ENCODE measurements around the gene MLH3. TPM values are rescaled to one million over a fixed set of nuclear protein-coding genes. Genes with fewer than 3 reads are reported as not detected.

MLH3 gene
- total and polyA plus RNA-seq, 4 donors: 5.8 to 29.7 (median 9.9) TPM

DNA sequence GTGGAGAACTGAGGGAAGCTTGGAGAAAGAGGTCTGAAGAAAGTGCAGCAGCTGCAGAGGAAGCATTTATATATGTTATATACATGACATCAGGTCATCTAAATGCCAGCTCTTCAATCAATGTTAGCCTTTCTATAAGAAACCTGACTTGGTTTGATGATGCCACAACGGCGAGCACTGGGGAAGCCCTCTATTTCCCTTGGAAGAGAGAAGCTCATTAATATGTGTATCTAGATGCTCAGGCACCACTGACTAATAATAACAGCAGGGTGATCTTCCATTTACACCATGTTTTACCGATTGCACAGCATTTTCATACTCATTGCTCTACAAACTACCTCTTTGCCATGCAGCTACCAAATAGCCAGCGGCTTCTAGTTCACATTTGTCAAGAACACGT lies 11.7 kb upstream of the MLH3 start:
- WGBS: 54% methylated on average over 5 of the region's 5 CpGs
- H3K27ac ChIP-seq (ENCODE audit: low read depth in 1 of 2, low read length in 2 of 2): no peak overlapping the region
- TF ChIP-seq TAF1 (conservative IDR thresholded peaks at IDR 0.05): no peak
- no peak for TF ChIP-seq HNF4G (IDR thresholded peaks at IDR 0.05)
- TF ChIP-seq CTCF (IDR thresholded peaks at IDR 0.05; ENCODE audit: low read depth, low read length, missing input control): no peak
- TF ChIP-seq YY1 (IDR thresholded peaks at IDR 0.05): no peak
- TF ChIP-seq RXRA (IDR thresholded peaks at IDR 0.05): no peak
- TF ChIP-seq JUND (IDR thresholded peaks at IDR 0.05): no peak
- no peak for TF ChIP-seq EGR1 (IDR thresholded peaks at IDR 0.05; ENCODE audit: low read depth in 2 of 2)
- TF ChIP-seq HNF4A (conservative IDR thresholded peaks at IDR 0.05): no peak
- H3K4me3 ChIP-seq (ENCODE audit: low read depth in 1 of 3, low read length in 3 of 3): peak overlapping the region in 2 of 3 donors; percentile 69 to 82
- H3K36me3 ChIP-seq (ENCODE audit: control insufficient read depth in 4 of 4, insufficient read depth in 3 of 4, low read depth in 1 of 4, low read length in 3 of 4): peaks cover 0 to 3% (median 0%) of the 10 kb centered on the region in 4 donors
- no peaks in the 10 kb centered on the region for H3K27me3 ChIP-seq (ENCODE audit: control insufficient read depth in 4 of 4, insufficient read depth in 4 of 4, low read length in 3 of 4)
- DNase-seq (ENCODE audit: low spot score): no peak
- peaks cover 3 to 10% (median 5%) of the 10 kb centered on the region in 4 donors for H3K4me1 ChIP-seq (ENCODE audit: control insufficient read depth in 4 of 4, insufficient read depth in 4 of 4, low read length in 3 of 4)
- no peak overlapping the region for H3K9ac ChIP-seq (ENCODE audit: low read depth in 1 of 2, low read length in 2 of 2)
- no peaks in the 10 kb centered on the region for H3K9me3 ChIP-seq (ENCODE audit: control insufficient read depth in 4 of 4, low read length in 3 of 4)

DNA sequence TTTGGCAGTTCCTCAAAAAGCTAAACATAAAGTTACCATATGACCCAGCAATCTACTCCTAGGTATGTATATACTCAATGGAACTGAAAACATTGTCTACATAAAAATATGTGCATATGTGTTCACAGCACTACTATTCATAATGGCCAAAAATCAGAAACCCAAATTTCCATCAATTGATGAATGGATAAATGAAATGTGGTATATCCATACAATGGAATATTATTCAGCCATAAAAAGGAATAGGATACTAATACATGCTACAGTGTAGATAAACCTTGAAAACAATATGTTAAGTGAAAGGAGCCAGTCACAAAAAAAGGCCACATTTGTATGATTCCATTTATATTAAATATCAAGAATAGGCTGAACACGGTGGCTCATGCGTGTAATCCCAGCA lies 9.2 kb upstream of the MLH3 start:
- DNase-seq (ENCODE audit: low spot score): no peak
- TF ChIP-seq, protein P1, sequence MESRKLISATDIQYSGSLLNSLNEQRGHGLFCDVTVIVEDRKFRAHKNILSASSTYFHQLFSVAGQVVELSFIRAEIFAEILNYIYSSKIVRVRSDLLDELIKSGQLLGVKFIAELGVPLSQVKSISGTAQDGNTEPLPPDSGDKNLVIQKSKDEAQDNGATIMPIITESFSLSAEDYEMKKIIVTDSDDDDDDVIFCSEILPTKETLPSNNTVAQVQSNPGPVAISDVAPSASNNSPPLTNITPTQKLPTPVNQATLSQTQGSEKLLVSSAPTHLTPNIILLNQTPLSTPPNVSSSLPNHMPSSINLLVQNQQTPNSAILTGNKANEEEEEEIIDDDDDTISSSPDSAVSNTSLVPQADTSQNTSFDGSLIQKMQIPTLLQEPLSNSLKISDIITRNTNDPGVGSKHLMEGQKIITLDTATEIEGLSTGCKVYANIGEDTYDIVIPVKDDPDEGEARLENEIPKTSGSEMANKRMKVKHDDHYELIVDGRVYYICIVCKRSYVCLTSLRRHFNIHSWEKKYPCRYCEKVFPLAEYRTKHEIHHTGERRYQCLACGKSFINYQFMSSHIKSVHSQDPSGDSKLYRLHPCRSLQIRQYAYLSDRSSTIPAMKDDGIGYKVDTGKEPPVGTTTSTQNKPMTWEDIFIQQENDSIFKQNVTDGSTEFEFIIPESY (IDR thresholded peaks at IDR 0.05): no peak
- no peak for TF ChIP-seq SP1 (IDR thresholded peaks at IDR 0.05)
- TF ChIP-seq TAF1 (conservative IDR thresholded peaks at IDR 0.05): no peak
- TF ChIP-seq RXRA (IDR thresholded peaks at IDR 0.05): no peak
- TF ChIP-seq FOXA1 (IDR thresholded peaks at IDR 0.05): no peak
- Histone ChIP-seq H3K4me1 (ENCODE audit: control insufficient read depth in 4 of 4, insufficient read depth in 4 of 4, low read length in 3 of 4) (peaks cover 3 to 10% (median 5%) of the 10 kb centered on the region in 4 donors), H3K27ac (ENCODE audit: low read depth in 1 of 2, low read length in 2 of 2) (no peak overlapping the region), H3K27me3 (ENCODE audit: control insufficient read depth in 4 of 4, insufficient read depth in 4 of 4, low read length in 3 of 4) (no peaks in the 10 kb centered on the region), H3K4me3 (ENCODE audit: low read depth in 1 of 3, low read length in 3 of 3) (no peak overlapping the region), H3K36me3 (ENCODE audit: control insufficient read depth in 4 of 4, insufficient read depth in 3 of 4, low read depth in 1 of 4, low read length in 3 of 4) (peaks cover 0 to 3% (median 0%) of the 10 kb centered on the region in 4 donors), H3K9ac (ENCODE audit: low read depth in 1 of 2, low read length in 2 of 2) (no peak overlapping the region), H3K9me3 (ENCODE audit: control insufficient read depth in 4 of 4, low read length in 3 of 4) (no peaks in the 10 kb centered on the region)
- WGBS: 73% methylated on average over 2 of the region's 2 CpGs

DNA sequence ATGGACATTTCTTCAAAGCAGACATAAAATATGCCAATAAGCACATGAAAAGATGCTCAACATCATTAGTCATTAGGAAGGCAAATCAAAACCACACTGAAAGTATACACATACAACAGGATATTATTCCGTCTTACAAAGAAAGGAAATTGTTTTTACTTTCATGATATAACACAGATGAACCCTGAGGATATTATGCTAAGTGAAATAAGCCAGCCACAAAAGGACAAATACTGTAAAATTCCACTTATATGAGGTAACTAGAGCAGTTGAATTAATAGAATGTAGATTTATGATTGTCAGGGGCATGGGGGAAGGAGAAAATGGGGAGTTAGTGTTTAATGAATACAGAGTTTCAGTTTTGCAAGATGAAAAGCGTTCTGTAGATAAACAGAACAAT lies 8.4 kb upstream of the MLH3 start:
- WGBS: 91% methylated on average over 2 of the region's 2 CpGs
- DNase-seq (ENCODE audit: low spot score): no peak
- H3K36me3 ChIP-seq (ENCODE audit: control insufficient read depth in 4 of 4, insufficient read depth in 3 of 4, low read depth in 1 of 4, low read length in 3 of 4): peaks cover 0 to 3% (median 0%) of the 10 kb centered on the region in 4 donors
- no peaks in the 10 kb centered on the region for H3K27me3 ChIP-seq (ENCODE audit: control insufficient read depth in 4 of 4, insufficient read depth in 4 of 4, low read length in 3 of 4)
- H3K4me3 ChIP-seq (ENCODE audit: low read depth in 1 of 3, low read length in 3 of 3): no peak overlapping the region
- no peak overlapping the region for H3K9ac ChIP-seq (ENCODE audit: low read depth in 1 of 2, low read length in 2 of 2)
- H3K27ac ChIP-seq (ENCODE audit: low read depth in 1 of 2, low read length in 2 of 2): no peak overlapping the region
- peaks cover 3 to 10% (median 5%) of the 10 kb centered on the region in 4 donors for H3K4me1 ChIP-seq (ENCODE audit: control insufficient read depth in 4 of 4, insufficient read depth in 4 of 4, low read length in 3 of 4)
- no peaks in the 10 kb centered on the region for H3K9me3 ChIP-seq (ENCODE audit: control insufficient read depth in 4 of 4, low read length in 3 of 4)
- TF ChIP-seq YY1 (IDR thresholded peaks at IDR 0.05) (no peak), FOXA2 (IDR thresholded peaks at IDR 0.05) (no peak), TAF1 (conservative IDR thresholded peaks at IDR 0.05) (no peak), JUND (IDR thresholded peaks at IDR 0.05) (no peak), HNF4A (conservative IDR thresholded peaks at IDR 0.05) (no peak), CTCF (IDR thresholded peaks at IDR 0.05; ENCODE audit: low read depth, low read length, missing input control) (no peak), FOXA1 (IDR thresholded peaks at IDR 0.05) (no peak), SP1 (IDR thresholded peaks at IDR 0.05) (no peak), ATF3 (IDR thresholded peaks at IDR 0.05) (no peak), REST (IDR thresholded peaks at IDR 0.05) (no peak), EGR1 (IDR thresholded peaks at IDR 0.05; ENCODE audit: low read depth in 2 of 2) (no peak), RAD21 (IDR thresholded peaks at IDR 0.05) (no peak), GABPA (IDR thresholded peaks at IDR 0.05 in 1 of 2, conservative IDR thresholded peaks at IDR 0.05 in 1 of 2) (no peak), HNF4G (IDR thresholded peaks at IDR 0.05) (no peak), NR2F2 (IDR thresholded peaks at IDR 0.05) (no peak)

All from liver (tissue), 9 donors.